SK-N-MC (cell line): ENCODE results near the gene CPNE6.

ENCODE experiments used
- EZH2 ChIP-seq: fragments of 200-600 bp; sonication (generic); IDR thresholded peaks from one replicate; pipeline ENCODE4 v1.6.1; 2017; ENCODE audit warnings: antibody characterized with exemption
- POLR2AphosphoS5 ChIP-seq: IDR thresholded peaks from 2 replicates; pipeline ENCODE4 v1.6.1; 2012; ENCODE audit warnings: mild to moderate bottlenecking, low read depth, low read length, borderline replicate concordance

DNA sequence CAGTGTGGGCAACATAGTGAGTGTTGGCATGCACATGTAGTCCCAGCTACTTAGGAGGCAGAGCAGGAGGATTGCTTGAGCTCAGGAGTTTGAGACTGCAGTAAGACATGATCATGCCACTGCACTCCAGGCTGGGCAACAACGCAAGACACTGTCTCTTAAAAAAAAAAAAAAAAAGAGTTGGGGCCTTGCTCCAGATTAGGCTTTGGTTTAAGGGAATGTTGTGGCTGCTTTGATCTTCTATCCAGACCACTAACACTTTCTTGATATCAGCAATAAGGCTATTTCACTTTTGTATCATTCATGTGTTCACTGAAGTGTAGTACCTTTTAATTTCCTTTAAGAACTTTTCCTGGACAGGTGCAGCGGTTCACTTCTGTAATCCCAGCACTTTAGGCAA is 56.3 kb downstream of the CPNE6 start:
- no peak for TF ChIP-seq EZH2
- no peak for TF ChIP-seq POLR2AphosphoS5
